ENCODE measurements around the gene KRTAP26-1. TPM values are rescaled to one million over a fixed set of nuclear protein-coding genes. Genes with fewer than 3 reads are reported as not detected.

Gene KRTAP26-1
- total RNA-seq, 1 donor: not detected

GRCh38 chr21:30326390-30326789 lies 6.3 kb upstream of the KRTAP26-1 start:
- no peak overlapping the region for H3K4me3 ChIP-seq (ENCODE audit: low read length)
- H3K4me1 ChIP-seq (ENCODE audit: insufficient read depth, low read length): no peaks in the 10 kb centered on the region
- peaks cover 12% of the 10 kb centered on the region for H3K9me3 ChIP-seq (ENCODE audit: low read depth, low read length)
- H3K27me3 ChIP-seq (ENCODE audit: insufficient read depth, low read length): no peaks in the 10 kb centered on the region

- Histone ChIP-seq H3K4me3 (ENCODE audit: low read length) (no peak overlapping the region), H3K27me3 (ENCODE audit: insufficient read depth, low read length) (no peaks in the 10 kb centered on the region), H3K4me1 (ENCODE audit: insufficient read depth, low read length) (no peaks in the 10 kb centered on the region), H3K9me3 (ENCODE audit: low read depth, low read length) (no peaks in the 10 kb centered on the region)
Observed at GRCh38 chr21:30315701-30316100, 4.4 kb downstream of the KRTAP26-1 start.

GRCh38 chr21:30306884-30307283 lies 13.2 kb downstream of the KRTAP26-1 start:
- no peaks in the 10 kb centered on the region for H3K27me3 ChIP-seq (ENCODE audit: insufficient read depth, low read length)

GRCh38 chr21:30305136-30305535 lies 15.0 kb downstream of the KRTAP26-1 start:
- no peaks in the 10 kb centered on the region for H3K27me3 ChIP-seq (ENCODE audit: insufficient read depth, low read length)
- no peak overlapping the region for H3K4me3 ChIP-seq (ENCODE audit: low read length)
- no peaks in the 10 kb centered on the region for H3K4me1 ChIP-seq (ENCODE audit: insufficient read depth, low read length)
- H3K9me3 ChIP-seq (ENCODE audit: low read depth, low read length): no peaks in the 10 kb centered on the region

More at GRCh38 chr21:30306884-30307283, 13.2 kb downstream of the KRTAP26-1 start:
- no peaks in the 10 kb centered on the region for H3K9me3 ChIP-seq (ENCODE audit: low read depth, low read length)
- H3K4me1 ChIP-seq (ENCODE audit: insufficient read depth, low read length): no peaks in the 10 kb centered on the region
- no peak overlapping the region for H3K4me3 ChIP-seq (ENCODE audit: low read length)

- Histone ChIP-seq H3K4me3 (ENCODE audit: low read length) (no peak within 1 kb of the TSS), H3K4me1 (ENCODE audit: insufficient read depth, low read length) (no peaks in the 10 kb centered on the region), H3K9me3 (ENCODE audit: low read depth, low read length) (no peaks in the 10 kb centered on the region), H3K27me3 (ENCODE audit: insufficient read depth, low read length) (no peaks in the 10 kb centered on the region)
Observed at GRCh38 chr21:30289215-30289614, 30.9 kb downstream of the KRTAP26-1 start, which contains the start of gene KRTAP25-1. Gene KRTAP25-1 (minus strand): TSS chr21:30289514. CDS start chr21:30289490, 24 bp downstream.

- Histone ChIP-seq H3K4me3 (ENCODE audit: low read length) (no peak within 1 kb of the TSS), H3K9me3 (ENCODE audit: low read depth, low read length) (no peaks in the 10 kb centered on the region), H3K4me1 (ENCODE audit: insufficient read depth, low read length) (no peaks in the 10 kb centered on the region), H3K27me3 (ENCODE audit: insufficient read depth, low read length) (no peaks in the 10 kb centered on the region)
Observed at GRCh38 chr21:30282850-30283249, 37.3 kb downstream of the KRTAP26-1 start, which contains the start of gene KRTAP24-1. Gene KRTAP24-1 (minus strand): TSS chr21:30282950. CDS start chr21:30282932, 18 bp downstream.

GRCh38 chr21:30271611-30272010 lies 48.5 kb downstream of the KRTAP26-1 start:
- no peaks in the 10 kb centered on the region for H3K27me3 ChIP-seq (ENCODE audit: insufficient read depth, low read length)
- no peaks in the 10 kb centered on the region for H3K4me1 ChIP-seq (ENCODE audit: insufficient read depth, low read length)
- no peak overlapping the region for H3K4me3 ChIP-seq (ENCODE audit: low read length)
- no peaks in the 10 kb centered on the region for H3K9me3 ChIP-seq (ENCODE audit: low read depth, low read length)

GRCh38 chr21:30271156-30271555 lies 49.0 kb downstream of the KRTAP26-1 start:
- Histone ChIP-seq H3K27me3 (ENCODE audit: insufficient read depth, low read length) (no peaks in the 10 kb centered on the region), H3K9me3 (ENCODE audit: low read depth, low read length) (no peaks in the 10 kb centered on the region), H3K4me3 (ENCODE audit: low read length) (no peak overlapping the region), H3K4me1 (ENCODE audit: insufficient read depth, low read length) (no peaks in the 10 kb centered on the region)

- H3K4me1 ChIP-seq (ENCODE audit: insufficient read depth, low read length): no peaks in the 10 kb centered on the region
- no peak overlapping the region for H3K4me3 ChIP-seq (ENCODE audit: low read length)
- H3K27me3 ChIP-seq (ENCODE audit: insufficient read depth, low read length): no peaks in the 10 kb centered on the region
- H3K9me3 ChIP-seq (ENCODE audit: low read depth, low read length): no peaks in the 10 kb centered on the region
Observed at GRCh38 chr21:30269803-30270530, 50.1 kb downstream of the KRTAP26-1 start.

Other genes with a start within 250 kb of the KRTAP26-1 start
- gene CLDN17, start 153.5 kb downstream of the KRTAP26-1 start, total RNA-seq: not detected
- not detected for gene CLDN8, start 104.2 kb downstream of the KRTAP26-1 start, total RNA-seq
- gene KRTAP24-1, start 37.4 kb downstream of the KRTAP26-1 start, total RNA-seq: not detected
- not detected for gene KRTAP25-1, start 30.8 kb downstream of the KRTAP26-1 start, total RNA-seq
- not detected for gene KRTAP27-1, start 17.4 kb upstream of the KRTAP26-1 start, total RNA-seq
- gene KRTAP23-1, start 28.3 kb upstream of the KRTAP26-1 start, total RNA-seq: not detected
- not detected for gene KRTAP13-2, start 52.0 kb upstream of the KRTAP26-1 start, total RNA-seq
- gene KRTAP13-1, start 75.7 kb upstream of the KRTAP26-1 start, total RNA-seq: not detected
- not detected for gene KRTAP13-3, start 105.6 kb upstream of the KRTAP26-1 start, total RNA-seq
- not detected for gene KRTAP13-4, start 109.9 kb upstream of the KRTAP26-1 start, total RNA-seq
- not detected for gene KRTAP15-1, start 120.0 kb upstream of the KRTAP26-1 start, total RNA-seq
- gene KRTAP19-1, start 160.1 kb upstream of the KRTAP26-1 start, total RNA-seq: not detected
- gene KRTAP19-2, start 167.1 kb upstream of the KRTAP26-1 start, total RNA-seq: not detected
- gene KRTAP19-3, start 171.7 kb upstream of the KRTAP26-1 start, total RNA-seq: not detected
- gene KRTAP19-4, start 176.8 kb upstream of the KRTAP26-1 start, total RNA-seq: not detected
- gene KRTAP19-5, start 181.8 kb upstream of the KRTAP26-1 start, total RNA-seq: not detected
- not detected for gene KRTAP19-6, start 221.5 kb upstream of the KRTAP26-1 start, total RNA-seq
- gene KRTAP19-7, start 241.0 kb upstream of the KRTAP26-1 start, total RNA-seq: not detected